HEK293T (cell line): Measurements from ENCODE around the gene KCNK1.

Source experiments
- BHLHE40 ChIP-seq: fragments of 450-650 bp; IDR thresholded peaks from 2 replicates; pipeline ENCODE4 v1.6.1; 2016; ENCODE audit warnings: mild to moderate bottlenecking, moderate library complexity, borderline replicate concordance
- FOXM1 ChIP-seq: fragments of 450-650 bp; IDR thresholded peaks from 2 replicates; pipeline ENCODE4 v1.6.1; 2017; ENCODE audit warnings: mild to moderate bottlenecking, borderline replicate concordance
- HDGF ChIP-seq: fragments of 450-650 bp; IDR thresholded peaks from 2 replicates; pipeline ENCODE4 v1.6.1; 2017; ENCODE audit warnings: antibody characterized with exemption, borderline replicate concordance
- L3MBTL2 ChIP-seq: fragments of 450-650 bp; conservative IDR thresholded peaks from 2 replicates; pipeline ENCODE4 v1.6.1; 2016; ENCODE audit warnings: mild to moderate bottlenecking
- SP1 ChIP-seq: fragments of 450-650 bp; IDR thresholded peaks from 2 replicates; pipeline ENCODE4 v1.6.1; 2017
- SUZ12 ChIP-seq: fragments of 450-650 bp; IDR thresholded peaks from 2 replicates; pipeline ENCODE4 v1.6.1; 2016; ENCODE audit warnings: mild to moderate bottlenecking
- ZNF384 ChIP-seq: fragments of 450-650 bp; IDR thresholded peaks from 2 replicates; pipeline ENCODE4 v1.6.1; 2016

DNA sequence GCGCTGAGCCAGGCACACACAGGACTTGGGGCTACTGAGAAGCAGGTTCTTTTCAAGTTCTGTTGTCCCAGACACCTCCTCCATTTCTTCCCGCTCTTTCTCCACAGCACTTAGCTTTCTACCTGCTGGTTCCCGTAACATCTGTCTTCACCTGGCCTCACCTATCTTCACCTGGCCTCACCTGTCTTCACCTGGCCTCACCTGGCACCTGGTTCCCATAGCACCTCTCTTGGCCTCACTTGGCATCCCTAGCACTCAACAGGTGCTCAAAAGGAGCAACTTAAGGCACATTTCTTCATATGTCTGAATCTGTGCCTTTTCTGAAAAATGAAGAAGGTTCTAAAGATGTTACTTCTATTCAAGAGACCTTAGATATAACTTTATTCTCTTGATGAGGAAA lies 10.4 kb downstream of the KCNK1 start:
- TF ChIP-seq ZNF384, result no peak
- TF ChIP-seq HDGF, result no peak
- no peak for TF ChIP-seq SUZ12
- TF ChIP-seq FOXM1, result no peak
- TF ChIP-seq BHLHE40, result no peak
- TF ChIP-seq SP1, result no peak
- TF ChIP-seq L3MBTL2, result no peak
